Measurements from ENCODE around the gene MSANTD4.

DNA sequence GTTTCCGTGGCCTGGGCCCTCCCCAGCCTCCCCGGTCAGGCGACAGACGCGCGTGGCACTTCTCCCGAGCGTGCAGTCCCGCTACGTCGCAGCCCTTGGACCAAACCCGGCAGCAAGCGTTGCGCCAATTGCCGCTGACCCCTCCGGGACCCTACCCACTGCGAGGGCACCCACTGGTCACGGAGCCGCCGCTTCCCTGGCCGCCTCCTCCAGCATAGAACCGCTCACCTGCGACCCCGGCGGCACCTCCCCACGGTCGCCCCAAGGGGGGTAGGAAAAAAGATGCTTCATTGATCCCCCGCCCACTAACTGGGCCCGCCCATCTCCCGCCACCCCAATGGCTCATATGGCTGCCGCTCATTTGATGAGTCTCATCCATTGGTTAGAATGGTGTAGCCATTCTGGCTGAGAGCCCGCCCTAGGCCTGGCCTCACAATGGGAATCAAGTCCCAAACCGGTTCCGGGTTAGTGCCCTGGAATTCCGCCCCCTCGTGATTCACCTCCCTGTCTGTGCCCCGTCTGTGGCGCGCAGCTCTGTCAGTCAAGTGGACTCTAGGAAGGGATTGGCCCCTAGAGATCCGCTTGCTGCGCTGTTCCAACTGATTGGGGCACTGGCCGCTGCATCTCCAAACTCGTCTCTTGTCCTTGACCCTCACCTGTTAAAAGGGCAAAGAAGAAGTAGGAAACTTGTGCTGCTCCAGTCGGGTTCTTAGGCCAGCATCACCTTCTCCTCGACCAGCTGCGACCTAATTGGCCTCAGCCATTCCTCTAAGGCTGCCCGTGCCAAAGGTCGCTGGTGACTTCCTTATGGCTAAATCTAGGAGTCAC, at the start of gene MSANTD4:
- TF ChIP-seq POLR2A (IDR thresholded peaks at IDR 0.05) (peak; percentile 42), POLR2AphosphoS5 (IDR thresholded peaks at IDR 0.05) (peak; percentile 30 to 53 (median 48)), CTCF (IDR thresholded peaks at IDR 0.05) (peak in 1 of 5 experiments; percentile 17)

Data from transverse colon (tissue), 4 donors.